GM12878 (cell line): ENCODE results near the gene CREB3L4. TPM values are rescaled to one million over a fixed set of nuclear protein-coding genes. Genes with fewer than 3 reads are reported as not detected.

ENCODE experiments used
- ATAC-seq: fragments of 200-7000 bp; cut with Tn5 transposase; 3 replicates; pipeline ENCODE4 v1.9.1; 2020; ENCODE audit warnings: mild to moderate bottlenecking, moderate library complexity
- BruUV-seq: library from RNA; stranded (reverse); fragments of 400-500 nt; replicated peaks from 2 replicates; lab custom pipeline; 2021; lab: Mats Ljungman, UMichigan
- CTCF ChIA-PET: fragments of 300-600 bp; sonication (Branson Sonifier 250); formaldehyde crosslinking; extraction: SDS; loops from one replicate; lab custom pipeline; 2021; ENCODE audit warnings: inconsistent platforms; lab: Yijun Ruan, JAX
- POLR2A ChIA-PET: fragments of 350-600 bp; formaldehyde crosslinking; extraction: SDS; loops from one replicate; lab custom pipeline; 2021; ENCODE audit warnings: inconsistent platforms; lab: Charles Lee
- RAD21 ChIA-PET: fragments of 300-600 bp; sonication (Branson Sonifier 250); formaldehyde crosslinking; loops from one replicate; lab custom pipeline; 2023; ENCODE audit warnings: antibody characterized with exemption; ENCODE audit not compliant: unreplicated experiment; lab: Charles Lee
- SMC1A ChIA-PET: fragments of 300-600 bp; sonication (Branson Sonifier 250); formaldehyde crosslinking; loops from one replicate; lab custom pipeline; 2023; ENCODE audit not compliant: unreplicated experiment, uncharacterized antibody; lab: Charles Lee
- DNase-seq: peaks from one replicate; pipeline ENCODE4 v3.0.0-alpha.2; 2011; ENCODE audit warnings: low read depth, low spot score
- FAIRE-seq: peaks from 3 replicates; lab custom pipeline; 2011; peaks lifted over from hg19 to GRCh38; lab: Jason Lieb, UNC
- H2AFZ ChIP-seq: 2 replicates; pipeline ENCODE4 v1.6.0; 2011; ENCODE audit warnings: low read depth, low read length, control low read depth; ENCODE audit not compliant: control insufficient read depth
- H3K27ac ChIP-seq: 2 replicates; pipeline ENCODE4 v1.5.1; 2011; ENCODE audit warnings: control low read depth; ENCODE audit not compliant: control insufficient read depth, insufficient read depth
- H3K27me3 ChIP-seq, 2 experiments: replicated peaks in 1 of 2; 2 replicates each; pipeline versions ENCODE4 v1.6.0 to v1.6.1; 2011; ENCODE audit warnings: low read length in 1 of 2; ENCODE audit not compliant: control insufficient read depth in 2 of 2, insufficient read depth in 2 of 2
- H3K36me3 ChIP-seq, 2 experiments: 2 replicates each; pipeline ENCODE4 v1.5.1; 2011; ENCODE audit warnings: low read length in 1 of 2; ENCODE audit not compliant: control insufficient read depth in 2 of 2, insufficient read depth in 2 of 2
- H3K4me1 ChIP-seq: 2 replicates; pipeline ENCODE4 v1.6.1; 2011; ENCODE audit warnings: mild to moderate bottlenecking, low read length, moderate library complexity, mixed read lengths; ENCODE audit not compliant: control insufficient read depth, insufficient read depth
- H3K4me2 ChIP-seq: 2 replicates; pipeline ENCODE4 v1.6.0; 2011; ENCODE audit warnings: control low read depth; ENCODE audit not compliant: control insufficient read depth, insufficient read depth
- H3K4me3 ChIP-seq: fragments of 200-600 bp; sonication (generic); 2 replicates; pipeline ENCODE4 v1.5.1; 2016
- H3K79me2 ChIP-seq: 2 replicates; pipeline ENCODE4 v1.6.0; 2011; ENCODE audit warnings: low read length; ENCODE audit not compliant: control insufficient read depth, insufficient read depth
- H3K9ac ChIP-seq: 2 replicates; pipeline ENCODE4 v1.8.0; 2011; ENCODE audit warnings: low read length, control low read depth, mixed read lengths; ENCODE audit not compliant: control insufficient read depth, insufficient read depth
- H3K9me3 ChIP-seq: replicated peaks from 3 replicates; pipeline ENCODE4 v1.5.1; 2011; ENCODE audit warnings: mild to moderate bottlenecking, low read length; ENCODE audit not compliant: control insufficient read depth, insufficient read depth
- H4K20me1 ChIP-seq: 2 replicates; pipeline ENCODE4 v1.6.0; 2011; ENCODE audit not compliant: control insufficient read depth, insufficient read depth
- ATF3 ChIP-seq: IDR thresholded peaks from 2 replicates; pipeline ENCODE4 v1.6.1; 2011; ENCODE audit warnings: low read depth, mild to moderate bottlenecking, low read length, moderate library complexity, borderline replicate concordance; ENCODE audit errors: extremely low read depth
- CBX3 ChIP-seq: fragments of 200-600 bp; sonication (generic); IDR thresholded peaks from 2 replicates; pipeline ENCODE4 v1.6.1; 2016; ENCODE audit warnings: low read depth, borderline replicate concordance
- FOXK2 ChIP-seq: fragments of 450-650 bp; IDR thresholded peaks from 2 replicates; pipeline ENCODE4 v1.6.1; 2017; ENCODE audit warnings: mild to moderate bottlenecking, moderate library complexity
- NFYA ChIP-seq: IDR thresholded peaks from 2 replicates; pipeline ENCODE4 v1.6.1; 2011; ENCODE audit warnings: low read depth, mild to moderate bottlenecking, low read length, improper control_type of control experiment, borderline replicate concordance
- POU2F2 ChIP-seq: IDR thresholded peaks from 3 replicates; pipeline ENCODE4 v1.6.1; 2011; ENCODE audit warnings: low read depth, mild to moderate bottlenecking, low read length, borderline replicate concordance
- RELA ChIP-seq: fragments of 450-650 bp; IDR thresholded peaks from 2 replicates; pipeline ENCODE4 v1.8.0; 2014; ENCODE audit warnings: borderline replicate concordance; ENCODE audit not compliant: partially characterized antibody
- RFX5 ChIP-seq: IDR thresholded peaks from 2 replicates; pipeline ENCODE4 v1.6.1; 2011; ENCODE audit warnings: low read depth, low read length, improper control_type of control experiment
- ZBTB4 ChIP-seq: fragments of 450-650 bp; formaldehyde crosslinking; IDR thresholded peaks from 2 replicates; pipeline ENCODE4 v1.4.0; 2022; ENCODE audit warnings: mild to moderate bottlenecking, moderate library complexity
- ZNF24 ChIP-seq: fragments of 450-650 bp; IDR thresholded peaks from 2 replicates; pipeline ENCODE4 v1.6.1; 2017; ENCODE audit warnings: antibody characterized with exemption, mild to moderate bottlenecking
- ZNF384 ChIP-seq: IDR thresholded peaks from 2 replicates; pipeline ENCODE4 v1.6.1; 2012; ENCODE audit warnings: low read depth, mild to moderate bottlenecking, low read length, improper control_type of control experiment, borderline replicate concordance
- WGBS: methylation state at CpG from one replicate; pipeline ENCODE4 v1.1.6; 2016; ENCODE audit warnings: low lambda C conversion rate; ENCODE audit not compliant: insufficient replicate concordance, insufficient coverage; ENCODE audit errors: missing lambda C conversion rate; 5-methylcytosine and 5-hydroxymethylcytosine counted together
- in situ Hi-C: fragments of 300-500 bp; cut with MboI; formaldehyde crosslinking; loops from 9 replicates; pipeline ENCODE4 v1.14.3; 2018; ENCODE audit warnings: mixed read lengths
- intact Hi-C: fragments of 100-400 bp; cut with micrococcal nuclease; formaldehyde crosslinking; loops from one replicate; pipeline ENCODE4 v1.14.2; 2022; ENCODE audit not compliant: unreplicated experiment
- polyA plus RNA-seq, 11 experiments: library from polyadenylated mRNA; depleted of rRNA in 4 of 11; unstranded in 6 of 11; stranded (reverse) in 5 of 11; fragments of >200 nt; fragmentation: Nextera tagmentation in 4 of 11; fragmentation: Illumina TruSeq in 1 of 11; extraction: Ambion mirVana in 4 of 11; extraction: Trizol in 1 of 11; gene quantifications; 1 replicate in 1 of 11; 2 replicates in 10 of 11; pipeline versions ENCODE4 v1.2.1 to v1.2.3, GENCODE V29; 2011 to 2016; ENCODE audit warnings: inconsistent platforms in 2 of 11, missing spikeins in 2 of 11, low read depth in 1 of 11
- total RNA-seq, 4 experiments: library from RNA; depleted of rRNA in 3 of 4; stranded (reverse); fragments of >200 nt in 3 of 4; fragmentation: Illumina TruSeq in 1 of 4; extraction: Trizol in 1 of 4; gene quantifications; 2 replicates each; pipeline versions ENCODE4 v1.2.1 to v1.2.3, GENCODE V29; 2013 to 2021
- TF ChIP-seq, protein P1 (sequence below): fragments of 450-650 bp; IDR thresholded peaks from 2 replicates; pipeline ENCODE4 v1.6.1; 2017; ENCODE audit warnings: mild to moderate bottlenecking, low read depth, inconsistent platforms; ENCODE audit not compliant: poor library complexity, severe bottlenecking
- TF ChIP-seq, protein P2 (sequence below): fragments of 450-650 bp; IDR thresholded peaks from 2 replicates; pipeline ENCODE4 v1.6.1; 2017; ENCODE audit warnings: mild to moderate bottlenecking

Gene CREB3L4
- total and polyA plus RNA-seq, 10 of the 15 experiments (the other 5 are each of a cell fraction or from before 2014, with no cell fraction given), result 9.7 to 14.0 (median 12.1) TPM

DNA sequence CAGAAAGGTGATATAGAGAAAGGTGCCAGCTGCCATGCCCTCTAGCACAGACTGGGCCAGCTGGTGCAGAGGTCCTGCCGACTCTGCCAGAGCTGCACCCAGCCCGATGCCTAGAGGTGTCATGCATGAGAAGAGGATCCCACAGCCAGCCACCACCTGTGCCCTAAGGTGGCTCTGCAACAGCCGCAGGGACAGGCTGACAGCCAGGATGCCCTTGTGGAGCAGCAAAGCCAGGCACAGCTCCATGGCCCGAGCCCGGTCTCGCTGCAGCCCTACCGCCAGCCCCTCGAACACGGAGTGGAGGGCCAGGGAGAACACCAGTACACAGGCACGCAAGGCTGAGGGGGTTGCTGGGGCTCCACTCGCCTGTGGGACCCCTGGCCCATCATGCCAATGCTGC is 7.5 kb upstream of the CREB3L4 start (continued):
- TF ChIP-seq ATF3 (no peak), RFX5 (no peak), NFYA (no peak)
- TF ChIP-seq, protein P1, sequence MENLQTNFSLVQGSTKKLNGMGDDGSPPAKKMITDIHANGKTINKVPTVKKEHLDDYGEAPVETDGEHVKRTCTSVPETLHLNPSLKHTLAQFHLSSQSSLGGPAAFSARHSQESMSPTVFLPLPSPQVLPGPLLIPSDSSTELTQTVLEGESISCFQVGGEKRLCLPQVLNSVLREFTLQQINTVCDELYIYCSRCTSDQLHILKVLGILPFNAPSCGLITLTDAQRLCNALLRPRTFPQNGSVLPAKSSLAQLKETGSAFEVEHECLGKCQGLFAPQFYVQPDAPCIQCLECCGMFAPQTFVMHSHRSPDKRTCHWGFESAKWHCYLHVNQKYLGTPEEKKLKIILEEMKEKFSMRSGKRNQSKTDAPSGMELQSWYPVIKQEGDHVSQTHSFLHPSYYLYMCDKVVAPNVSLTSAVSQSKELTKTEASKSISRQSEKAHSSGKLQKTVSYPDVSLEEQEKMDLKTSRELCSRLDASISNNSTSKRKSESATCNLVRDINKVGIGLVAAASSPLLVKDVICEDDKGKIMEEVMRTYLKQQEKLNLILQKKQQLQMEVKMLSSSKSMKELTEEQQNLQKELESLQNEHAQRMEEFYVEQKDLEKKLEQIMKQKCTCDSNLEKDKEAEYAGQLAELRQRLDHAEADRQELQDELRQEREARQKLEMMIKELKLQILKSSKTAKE, result no peak

DNA sequence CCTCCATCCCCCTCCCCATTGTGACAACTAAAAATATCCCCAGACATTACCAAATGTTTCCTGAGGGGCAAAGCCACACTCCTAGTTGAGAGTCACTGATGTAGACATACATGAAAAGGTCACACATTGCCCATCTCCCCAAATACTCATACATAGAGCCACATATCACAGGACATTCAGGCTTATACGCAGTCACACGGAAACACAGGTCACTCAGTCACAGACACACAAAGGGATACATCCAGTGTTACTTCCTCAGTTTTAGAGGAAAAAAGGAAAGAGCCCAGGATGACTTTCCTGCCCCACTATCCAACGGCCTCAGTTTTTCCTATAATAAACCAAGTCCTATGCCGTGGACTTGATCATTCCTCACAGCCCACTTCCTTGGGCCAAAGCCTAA is 6.3 kb upstream of the CREB3L4 start:
- in situ Hi-C loops, result no loop called here
- FAIRE-seq (no peak), ATAC-seq (no peak)

More for the DNA sequence above, 6.3 kb upstream of the CREB3L4 start:
- no peak for DNase-seq
- H3K4me2 ChIP-seq, result peak overlapping the region; percentile 98
- ChIA-PET SMC1A (interaction anchor here (0.6 to 2.1 kb wide), 3 partner anchors 11 to 129 kb away, joined by 3 to 15 read pairs (median 5); partner anchors contain the start of gene RAB13), RAD21 (interaction anchor here (3.1 kb wide), 1 partner anchor 39 kb away, joined by 15 read pairs; the partner anchor contains the start of gene GATAD2B), CTCF (interaction anchor here (0.6 to 2.9 kb wide), 2 partner anchors 15 to 481 kb away, joined by 3 to 25 read pairs; partner anchors contain the start of gene JTB), POLR2A (interaction anchor here (3.5 to 10.0 kb wide), 2 partner anchors 15 to 16 kb away, joined by 43 to 132 read pairs; partner anchors contain the start of genes DENND4B and JTB)
- WGBS, result 81% methylated on average over 4 of the region's 4 CpGs
- peaks cover 9 to 15% of the 10 kb centered on the region in 2 experiments for H3K36me3 ChIP-seq
- H3K27me3 ChIP-seq, result no peaks in the 10 kb centered on the region
- H3K9ac ChIP-seq, result peak overlapping the region; percentile 98
- TF ChIP-seq POU2F2, result no peak
- no peak for TF ChIP-seq FOXK2
- TF ChIP-seq ZNF24, result no peak
- no peak for TF ChIP-seq ZNF384
- no peak for TF ChIP-seq CBX3
- TF ChIP-seq ZBTB4 (CRISPR knock-in tag), result no peak
- no peak for TF ChIP-seq RELA
- TF ChIP-seq, protein P2, sequence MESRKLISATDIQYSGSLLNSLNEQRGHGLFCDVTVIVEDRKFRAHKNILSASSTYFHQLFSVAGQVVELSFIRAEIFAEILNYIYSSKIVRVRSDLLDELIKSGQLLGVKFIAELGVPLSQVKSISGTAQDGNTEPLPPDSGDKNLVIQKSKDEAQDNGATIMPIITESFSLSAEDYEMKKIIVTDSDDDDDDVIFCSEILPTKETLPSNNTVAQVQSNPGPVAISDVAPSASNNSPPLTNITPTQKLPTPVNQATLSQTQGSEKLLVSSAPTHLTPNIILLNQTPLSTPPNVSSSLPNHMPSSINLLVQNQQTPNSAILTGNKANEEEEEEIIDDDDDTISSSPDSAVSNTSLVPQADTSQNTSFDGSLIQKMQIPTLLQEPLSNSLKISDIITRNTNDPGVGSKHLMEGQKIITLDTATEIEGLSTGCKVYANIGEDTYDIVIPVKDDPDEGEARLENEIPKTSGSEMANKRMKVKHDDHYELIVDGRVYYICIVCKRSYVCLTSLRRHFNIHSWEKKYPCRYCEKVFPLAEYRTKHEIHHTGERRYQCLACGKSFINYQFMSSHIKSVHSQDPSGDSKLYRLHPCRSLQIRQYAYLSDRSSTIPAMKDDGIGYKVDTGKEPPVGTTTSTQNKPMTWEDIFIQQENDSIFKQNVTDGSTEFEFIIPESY, result no peak
- intact Hi-C loops, result no loop called here
- peaks cover 66% of the 10 kb centered on the region for H3K79me2 ChIP-seq
- peak overlapping the region; percentile 93 for H3K27ac ChIP-seq
- no TSS peak for BruUV-seq
- H3K4me1 ChIP-seq, result peaks cover 12% of the 10 kb centered on the region
- no peaks in the 10 kb centered on the region; the same call in 1 of the 2 replicates for H4K20me1 ChIP-seq
- no peaks in the 10 kb centered on the region for H3K9me3 ChIP-seq
- H2AFZ ChIP-seq, result no peak overlapping the region
- H3K4me3 ChIP-seq, result peak overlapping the region; percentile 88
